Immature natural killer cell (primary cell): Measurements from ENCODE around the gene MDM4. TPM values are rescaled to one million over a fixed set of nuclear protein-coding genes. Genes with fewer than 3 reads are reported as not detected.

Experiments used
- DNase-seq, 3 donors: peaks; one replicate each; pipeline ENCODE4 v3.0.0; 2022; ENCODE audit warnings: mixed read lengths in 1 of 3
- H3K27ac Mint-ChIP-seq, 6 donors: one replicate each; pipeline ENCODE4 v1.8.0; 2020; ENCODE audit warnings: mixed read lengths in 6 of 6, mild to moderate bottlenecking in 5 of 6, inconsistent platforms in 4 of 6, moderate library complexity in 3 of 6
- H3K27me3 Mint-ChIP-seq, 3 donors: one replicate each; pipeline ENCODE4 v1.8.0; 2020 to 2021; ENCODE audit warnings: low read depth in 3 of 3, mild to moderate bottlenecking in 3 of 3, mixed read lengths in 3 of 3, moderate library complexity in 3 of 3, inconsistent platforms in 1 of 3
- H3K36me3 Mint-ChIP-seq, 3 donors: one replicate each; pipeline ENCODE4 v1.8.0; 2020; ENCODE audit warnings: mixed read lengths in 3 of 3, inconsistent platforms in 2 of 3, mild to moderate bottlenecking in 2 of 3
- H3K4me1 Mint-ChIP-seq, 2 donors: one replicate each; pipeline ENCODE4 v1.8.0; 2020; ENCODE audit warnings: inconsistent platforms in 2 of 2, mild to moderate bottlenecking in 2 of 2, mixed read lengths in 2 of 2, moderate library complexity in 1 of 2
- H3K4me3 Mint-ChIP-seq, 5 donors: one replicate each; pipeline ENCODE4 v1.8.0; 2020; ENCODE audit warnings: mild to moderate bottlenecking in 5 of 5, mixed read lengths in 5 of 5, inconsistent platforms in 3 of 5, moderate library complexity in 3 of 5
- H3K9me3 Mint-ChIP-seq, 6 donors: one replicate each; pipeline ENCODE4 v1.8.0; 2020; ENCODE audit warnings: mild to moderate bottlenecking in 6 of 6, mixed read lengths in 6 of 6, inconsistent platforms in 4 of 6, moderate library complexity in 3 of 6
- polyA plus RNA-seq, 3 donors: library from polyadenylated mRNA; unstranded; fragments of 300-500 nt; fragmentation: Illumina TruSeq; gene quantifications; one replicate each; pipeline ENCODE4 v1.2.3, GENCODE V29; 2021

Gene MDM4
- polyA plus RNA-seq, 3 donors from 2014 or later, result 4.6 to 22.6 (median 8.3) TPM

- peak overlapping the region in 1 of 6 donors; percentile 33 for H3K27ac Mint-ChIP-seq
- peaks cover 11 to 44% (median 29%) of the 10 kb centered on the region in 3 donors for H3K36me3 Mint-ChIP-seq
Measured at GRCh38 chr1:204572923-204573922, 57.0 kb downstream of the MDM4 start.

GRCh38 chr1:204574016-204574864 lies 58.0 kb downstream of the MDM4 start:
- Mint-ChIP-seq H3K4me3 (no peak overlapping the region), H3K9me3 (no peaks in the 10 kb centered on the region), H3K27me3 (peaks cover 0 to 4% (median 0%) of the 10 kb centered on the region in 3 donors), H3K4me1 (peaks cover 8 to 9% of the 10 kb centered on the region in 2 donors), H3K27ac (no peak overlapping the region), H3K36me3 (peaks cover 10 to 43% (median 27%) of the 10 kb centered on the region in 3 donors)
- no peak for DNase-seq

More at GRCh38 chr1:204572923-204573922, 57.0 kb downstream of the MDM4 start:
- no peak overlapping the region for H3K4me3 Mint-ChIP-seq
- no peaks in the 10 kb centered on the region for H3K9me3 Mint-ChIP-seq
- no peaks in the 10 kb centered on the region for H3K4me1 Mint-ChIP-seq
- DNase-seq, result no peak
- no peaks in the 10 kb centered on the region for H3K27me3 Mint-ChIP-seq

- Mint-ChIP-seq H3K27me3 (peaks cover 0 to 4% (median 0%) of the 10 kb centered on the region in 3 donors), H3K36me3 (peaks cover 10 to 42% (median 24%) of the 10 kb centered on the region in 3 donors), H3K9me3 (no peaks in the 10 kb centered on the region), H3K4me3 (no peak overlapping the region), H3K4me1 (peaks cover 12% of the 10 kb centered on the region in 2 donors), H3K27ac (peak overlapping the region in 1 of 6 donors; percentile 5)
- DNase-seq, result no peak
Measured at GRCh38 chr1:204574865-204575163, 58.6 kb downstream of the MDM4 start.

GRCh38 chr1:204575221-204576190 lies 59.3 kb downstream of the MDM4 start:
- peak overlapping the region in 1 of 6 donors; percentile 5 for H3K27ac Mint-ChIP-seq
- no peaks in the 10 kb centered on the region for H3K9me3 Mint-ChIP-seq

GRCh38 chr1:204576422-204576821 lies 60.2 kb downstream of the MDM4 start:
- Mint-ChIP-seq H3K27ac (peak overlapping the region in 1 of 6 donors; percentile 37), H3K36me3 (peaks cover 6 to 39% (median 25%) of the 10 kb centered on the region in 3 donors), H3K4me3 (no peak overlapping the region), H3K9me3 (no peaks in the 10 kb centered on the region), H3K4me1 (peaks cover 18 to 20% of the 10 kb centered on the region in 2 donors), H3K27me3 (peaks cover 0 to 6% (median 0%) of the 10 kb centered on the region in 3 donors)
- DNase-seq, result no peak

More at GRCh38 chr1:204575221-204576190, 59.3 kb downstream of the MDM4 start:
- Mint-ChIP-seq H3K4me3 (no peak overlapping the region), H3K36me3 (peaks cover 10 to 42% (median 29%) of the 10 kb centered on the region in 3 donors), H3K4me1 (peaks cover 18 to 19% of the 10 kb centered on the region in 2 donors), H3K27me3 (peaks cover 0 to 6% (median 0%) of the 10 kb centered on the region in 3 donors)
- no peak for DNase-seq

GRCh38 chr1:204577794-204578478 lies 61.7 kb downstream of the MDM4 start:
- Mint-ChIP-seq H3K9me3 (no peaks in the 10 kb centered on the region), H3K4me1 (peaks cover 18 to 20% of the 10 kb centered on the region in 2 donors), H3K27me3 (peaks cover 0 to 6% (median 0%) of the 10 kb centered on the region in 3 donors), H3K4me3 (no peak overlapping the region), H3K27ac (peak overlapping the region; percentile 62 to 91 (median 83)), H3K36me3 (peaks cover 5 to 37% (median 24%) of the 10 kb centered on the region in 3 donors)
- no peak for DNase-seq

- Mint-ChIP-seq H3K9me3 (no peaks in the 10 kb centered on the region), H3K36me3 (peaks cover 2 to 36% (median 21%) of the 10 kb centered on the region in 3 donors), H3K27me3 (peaks cover 0 to 6% (median 0%) of the 10 kb centered on the region in 3 donors), H3K4me1 (peaks cover 18 to 20% of the 10 kb centered on the region in 2 donors), H3K4me3 (peak overlapping the region in 4 of 5 donors; percentile 41 to 66 (median 56)), H3K27ac (peak overlapping the region; percentile 77 to 91 (median 84))
- no peak for DNase-seq
Measured at GRCh38 chr1:204578867-204579664, 62.9 kb downstream of the MDM4 start.

GRCh38 chr1:204579681-204580080 lies 63.5 kb downstream of the MDM4 start:
- Mint-ChIP-seq H3K27ac (peak overlapping the region; percentile 5 to 70 (median 34)), H3K27me3 (peaks cover 0 to 6% (median 0%) of the 10 kb centered on the region in 3 donors), H3K4me3 (peak overlapping the region in 2 of 5 donors; percentile 32 to 42), H3K36me3 (peaks cover 0 to 35% (median 20%) of the 10 kb centered on the region in 3 donors), H3K9me3 (no peaks in the 10 kb centered on the region), H3K4me1 (peaks cover 21 to 22% of the 10 kb centered on the region in 2 donors)
- DNase-seq, result no peak

GRCh38 chr1:204580862-204581261 lies 64.7 kb downstream of the MDM4 start:
- Mint-ChIP-seq H3K27ac (peak overlapping the region in 1 of 6 donors; percentile 5), H3K27me3 (peaks cover 2 to 9% (median 4%) of the 10 kb centered on the region in 3 donors), H3K4me3 (no peak overlapping the region), H3K36me3 (peaks cover 0 to 30% (median 14%) of the 10 kb centered on the region in 3 donors), H3K4me1 (peaks cover 29 to 31% of the 10 kb centered on the region in 2 donors), H3K9me3 (no peaks in the 10 kb centered on the region)
- DNase-seq, result no peak

- Mint-ChIP-seq H3K9me3 (no peaks in the 10 kb centered on the region), H3K27ac (peak overlapping the region in 2 of 6 donors; percentile 5 to 34), H3K4me3 (no peak overlapping the region), H3K4me1 (peaks cover 29 to 31% of the 10 kb centered on the region in 2 donors), H3K27me3 (peaks cover 2 to 9% (median 4%) of the 10 kb centered on the region in 3 donors), H3K36me3 (peaks cover 0 to 30% (median 14%) of the 10 kb centered on the region in 3 donors)
- no peak for DNase-seq
Measured at GRCh38 chr1:204581759-204582158, 65.6 kb downstream of the MDM4 start.

- Mint-ChIP-seq H3K27me3 (peaks cover 2 to 6% (median 4%) of the 10 kb centered on the region in 3 donors), H3K27ac (peak overlapping the region in 5 of 6 donors; percentile 15 to 91 (median 56)), H3K9me3 (no peaks in the 10 kb centered on the region), H3K36me3 (peaks cover 0 to 28% (median 18%) of the 10 kb centered on the region in 3 donors), H3K4me1 (peaks cover 22 to 24% of the 10 kb centered on the region in 2 donors), H3K4me3 (peak overlapping the region in 1 of 5 donors; percentile 77)
- DNase-seq, result peak in 1 of 3 donors; percentile 17
Measured at GRCh38 chr1:204583909-204584632, 67.9 kb downstream of the MDM4 start.
